HL-60/S4 treated with phorbol 12-myristate 13-acetate at 8.2 ng/mL for 4 days and 3 days (cell line): ENCODE results near the gene GGT1.
"Not testable (repeated sequence)": the region's sequence is repeated elsewhere in the genome, so short reads cannot be mapped to it uniquely, and the experiment has no call there.

Experiments used
- in situ Hi-C: fragments of 300-500 bp; cut with MboI; formaldehyde crosslinking; loops from 2 replicates; pipeline ENCODE4 v1.15.0; 2022; ENCODE audit warnings: low sequenced_read_pairs

Gene GGT1

DNA sequence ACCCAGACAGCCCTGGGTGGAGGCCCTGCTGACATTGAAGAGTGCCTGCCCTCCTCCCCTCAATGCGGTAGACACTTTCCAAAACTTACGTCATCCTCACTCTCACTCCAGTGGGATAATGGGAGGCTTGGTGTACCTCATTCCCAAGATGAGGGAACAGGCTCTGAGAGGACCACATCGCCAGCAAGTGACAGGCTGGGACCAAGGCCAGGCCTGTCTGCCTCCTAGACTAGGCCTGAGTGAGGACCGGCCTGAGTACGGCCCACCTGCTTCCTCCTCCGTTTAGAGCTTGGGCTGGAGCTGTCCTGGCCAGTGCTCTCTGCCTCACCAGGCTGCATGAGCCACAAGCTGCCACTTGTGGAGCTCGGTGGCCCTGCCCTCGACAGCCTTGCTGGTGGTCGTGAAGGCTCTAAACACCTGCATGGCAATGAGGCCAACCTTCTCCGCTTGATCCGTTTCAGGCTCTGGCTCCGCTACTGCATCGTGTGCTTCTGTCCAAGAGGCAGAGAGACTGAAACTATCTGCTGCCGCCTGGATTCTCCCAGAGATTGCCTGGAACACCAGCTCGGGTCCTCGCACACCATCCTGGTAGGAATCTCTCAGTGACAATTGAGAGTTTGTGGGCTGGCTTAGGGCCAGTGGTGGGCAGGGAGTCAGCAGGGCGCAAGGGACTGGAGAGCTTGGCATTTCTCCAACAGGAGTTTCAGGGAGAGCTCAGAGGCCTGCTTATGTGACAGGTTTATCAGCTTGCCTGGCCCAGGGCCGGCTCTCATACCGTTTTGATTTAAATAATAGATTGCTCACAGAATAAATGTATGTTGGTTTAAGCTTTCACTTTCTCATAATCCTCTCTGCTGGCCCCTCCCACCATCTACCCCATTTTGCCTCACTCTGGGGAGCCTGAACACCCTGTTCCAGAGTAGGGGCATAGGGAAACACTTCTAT is 19.5 kb upstream of the GGT1 start:
- in situ Hi-C loops: no loop called here

- in situ Hi-C loops: no loop called here
Observed at GRCh38 chr22:24584166-24584790, 18.7 kb upstream of the GGT1 start.

- in situ Hi-C loops: no loop called here
Observed at GRCh38 chr22:24584871-24585411, 18.1 kb upstream of the GGT1 start.

- in situ Hi-C loops: no loop called here
Observed at GRCh38 chr22:24585461-24585860, 17.5 kb upstream of the GGT1 start.

DNA sequence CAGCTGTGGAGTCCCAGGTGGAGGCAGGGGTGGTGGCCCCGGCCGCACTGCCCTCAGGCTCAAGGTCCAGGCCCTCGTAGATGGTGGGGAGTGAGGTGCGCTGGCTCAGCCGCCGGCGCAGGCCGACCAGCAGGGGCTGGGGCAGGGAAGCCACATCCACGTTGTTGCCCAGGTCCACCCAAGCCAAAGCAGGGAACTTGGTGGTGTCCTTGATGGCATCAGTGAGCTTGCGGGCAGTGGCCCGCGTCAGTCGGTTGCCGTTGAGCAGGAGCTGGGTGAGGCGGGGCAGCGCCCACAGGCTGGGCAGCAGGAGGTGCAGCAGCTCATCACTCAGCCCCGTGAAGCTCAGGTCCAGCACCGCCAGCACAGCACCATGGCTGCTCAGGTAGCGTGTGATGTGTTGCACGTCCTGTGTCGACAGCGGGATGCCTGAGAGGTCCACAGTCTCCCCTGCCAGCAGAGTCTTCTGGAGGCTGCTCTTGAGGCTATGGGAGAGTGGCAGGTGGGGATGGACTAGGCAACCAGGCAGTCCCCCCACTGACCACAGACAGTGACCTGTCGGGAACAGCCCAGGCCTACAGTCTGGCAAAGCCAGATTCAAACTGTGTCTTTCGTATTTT is 17.0 kb upstream of the GGT1 start:
- in situ Hi-C loops: no loop called here

- in situ Hi-C loops: no loop called here
Observed at GRCh38 chr22:24587251-24587650, 15.7 kb upstream of the GGT1 start.

GRCh38 chr22:24587948-24588347 is 15.0 kb upstream of the GGT1 start:
- in situ Hi-C loops: no loop called here

DNA sequence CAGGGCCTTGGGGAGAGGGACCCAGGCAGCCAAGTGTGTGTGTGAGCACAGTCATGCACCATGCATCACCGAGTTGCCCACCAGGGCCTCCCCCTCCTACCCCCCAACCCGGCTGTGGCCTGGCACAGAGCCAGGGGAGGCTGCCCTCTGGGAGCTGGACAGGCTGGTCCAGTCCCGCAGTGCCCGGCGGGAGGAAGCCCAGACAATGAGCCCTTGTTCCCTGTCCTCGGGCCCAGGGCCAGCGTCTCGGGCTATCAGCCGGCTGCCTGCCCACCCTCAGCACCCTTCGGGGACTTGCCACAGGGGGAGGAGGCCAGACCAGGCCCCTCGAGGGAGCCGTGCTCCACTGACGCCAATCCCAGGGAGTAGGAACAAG is 14.6 kb upstream of the GGT1 start:
- in situ Hi-C loops: no loop called here

DNA sequence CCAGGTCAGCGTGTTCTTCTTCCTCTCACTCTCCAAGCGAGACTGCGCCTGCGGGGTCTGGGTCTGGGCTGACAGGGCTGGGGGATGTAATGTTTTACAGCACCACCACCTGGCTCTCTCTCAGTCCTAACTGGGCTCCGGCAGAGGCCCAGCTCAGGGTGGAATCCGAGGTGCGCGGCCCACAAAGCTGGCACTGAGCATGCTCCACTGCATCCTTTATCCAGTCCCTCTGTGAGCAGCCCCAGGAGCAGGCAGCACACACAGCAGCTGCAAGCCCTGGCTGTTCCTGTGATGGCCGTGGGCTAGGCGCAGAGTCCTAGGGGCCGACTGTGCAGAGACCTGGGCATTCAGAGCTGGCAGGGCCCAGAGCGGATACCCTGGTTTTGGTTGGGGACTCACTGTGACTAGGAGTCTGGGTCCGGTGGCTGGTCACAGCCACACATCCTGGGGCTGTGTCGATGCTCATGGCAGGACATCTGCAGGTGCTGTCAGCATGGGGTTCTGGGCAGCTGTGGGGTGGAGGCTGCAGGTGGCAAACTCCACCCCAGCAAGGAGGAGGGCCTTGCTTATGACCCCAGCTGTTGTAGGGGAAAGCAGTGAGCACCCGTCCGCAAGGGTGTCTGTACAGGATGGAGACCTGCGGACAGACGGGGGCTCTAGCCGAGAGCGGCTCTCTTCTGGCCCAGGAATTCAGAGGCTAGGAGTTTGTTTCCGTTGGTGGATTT is 14.1 kb upstream of the GGT1 start:
- in situ Hi-C loops: no loop called here

- in situ Hi-C loops: no loop called here
Observed at GRCh38 chr22:24589518-24590030, 13.4 kb upstream of the GGT1 start.

GRCh38 chr22:24590596-24591173 is 12.3 kb upstream of the GGT1 start:
- in situ Hi-C loops: no loop called here

DNA sequence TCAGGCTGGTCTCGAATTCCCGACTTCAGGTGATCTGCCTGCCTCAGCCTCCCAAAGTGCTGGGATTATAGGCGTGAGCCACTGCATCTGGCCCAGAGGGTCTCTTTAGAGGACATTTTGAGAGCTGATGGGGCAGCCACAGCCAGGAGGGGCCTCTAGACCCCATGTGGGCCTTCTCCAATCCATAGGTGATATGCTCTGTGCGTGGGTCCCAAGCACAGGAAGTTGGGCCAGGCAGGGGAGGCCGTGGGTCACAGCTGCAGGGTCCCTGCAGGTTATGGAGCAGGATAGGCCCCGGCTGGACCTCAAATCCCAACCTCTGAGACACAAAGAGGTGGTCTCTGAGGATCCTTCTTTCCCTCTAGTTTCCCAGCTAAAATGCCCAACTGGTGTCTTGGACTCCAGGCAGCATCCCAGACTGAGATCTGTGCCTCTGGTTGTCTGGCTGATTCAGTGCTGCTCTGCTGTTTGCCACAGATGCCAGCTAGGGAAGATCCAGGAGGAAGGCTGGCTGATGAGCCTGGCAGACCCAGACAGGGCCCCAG is 11.6 kb upstream of the GGT1 start:
- in situ Hi-C loops: no loop called here

DNA sequence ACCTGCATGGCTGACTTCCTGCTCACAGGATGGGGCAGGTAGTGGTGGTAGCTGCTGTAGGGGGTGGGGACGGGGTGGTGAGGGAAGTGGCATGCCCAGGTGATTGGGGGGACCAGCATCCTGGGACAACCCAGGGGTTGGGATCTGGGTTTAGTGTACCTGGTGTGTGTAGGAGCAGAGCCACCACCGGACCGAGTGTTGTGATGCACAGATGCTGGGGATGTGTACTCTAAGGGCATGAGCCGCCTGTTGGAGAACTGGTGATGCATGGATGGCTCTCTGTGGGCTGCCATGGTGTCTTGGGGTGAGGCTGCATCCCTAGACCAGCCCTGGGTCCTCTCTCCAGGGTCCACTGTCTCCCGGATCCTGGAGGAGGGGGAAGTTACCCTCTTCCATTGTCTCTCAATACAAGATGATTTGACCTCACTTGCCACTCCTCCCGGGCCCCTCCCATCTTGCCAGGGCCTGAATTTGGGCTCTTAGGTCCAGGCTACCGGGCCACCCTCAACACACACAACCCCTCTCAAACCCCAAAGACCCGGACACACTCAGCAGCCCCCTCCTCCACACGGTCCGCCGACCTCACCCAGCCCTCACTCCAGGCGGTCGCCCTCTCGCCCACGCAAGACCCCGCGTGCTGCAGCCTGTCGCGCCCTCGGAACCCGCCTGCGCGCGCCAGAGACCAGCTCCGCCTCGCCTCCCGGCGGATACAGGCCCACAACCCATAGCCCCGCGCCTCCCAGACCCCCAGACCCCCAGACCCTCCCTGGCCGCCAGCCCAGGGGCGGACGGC is 10.7 kb upstream of the GGT1 start:
- in situ Hi-C loops: no loop called here

- in situ Hi-C loops: no loop called here
Observed at GRCh38 chr22:24592851-24593558, 10.0 kb upstream of the GGT1 start, which contains the start of gene LRRC75B. TSS of gene LRRC75B (minus strand) at chr22:24593073. CDS start at chr22:24593039, 34 bp downstream.

DNA sequence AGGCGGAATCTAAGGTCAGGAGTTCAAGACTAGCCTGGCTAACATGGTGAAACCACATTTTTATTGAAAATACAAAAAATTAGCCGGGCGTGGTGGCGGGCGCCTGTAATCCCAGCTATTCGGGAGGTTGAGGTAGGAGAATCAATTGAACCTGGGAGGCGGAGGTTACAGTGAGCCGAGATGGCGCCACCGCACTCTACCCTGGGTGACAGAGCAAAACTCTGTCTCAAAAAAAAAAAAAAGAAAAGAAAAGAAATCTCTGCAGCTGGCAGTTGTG is 9.5 kb upstream of the GGT1 start:
- in situ Hi-C loops: not testable (repeated sequence)

GRCh38 chr22:24593836-24594568 is 9.0 kb upstream of the GGT1 start:
- in situ Hi-C loops: no loop called here

DNA sequence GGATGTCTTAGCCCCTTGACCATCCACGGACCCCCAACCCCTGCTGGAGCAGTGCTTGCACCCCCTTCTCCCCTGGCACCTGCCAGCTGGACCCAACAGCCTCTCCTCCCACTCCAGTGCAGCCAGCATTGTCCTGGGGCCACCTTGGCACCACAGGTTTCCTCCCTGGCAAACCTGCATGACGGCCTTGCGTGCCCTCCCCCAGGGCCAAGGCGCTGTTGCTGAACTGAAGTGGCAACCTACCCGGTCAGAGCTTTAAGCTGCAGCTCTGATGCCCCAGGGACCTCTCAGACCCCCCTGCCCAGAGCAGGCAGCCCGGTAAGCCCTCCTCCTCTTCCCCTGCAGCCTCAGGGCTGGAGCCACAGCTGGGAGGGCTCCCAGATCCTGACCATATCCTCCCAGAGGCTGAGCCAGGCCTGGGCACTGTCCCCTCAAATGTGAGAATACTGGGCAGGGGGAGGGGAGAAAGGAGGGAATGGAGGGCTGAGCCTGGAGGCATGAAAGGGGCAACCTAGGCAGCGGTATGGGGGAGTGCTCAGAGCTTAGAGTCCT is 8.3 kb upstream of the GGT1 start:
- in situ Hi-C loops: no loop called here

DNA sequence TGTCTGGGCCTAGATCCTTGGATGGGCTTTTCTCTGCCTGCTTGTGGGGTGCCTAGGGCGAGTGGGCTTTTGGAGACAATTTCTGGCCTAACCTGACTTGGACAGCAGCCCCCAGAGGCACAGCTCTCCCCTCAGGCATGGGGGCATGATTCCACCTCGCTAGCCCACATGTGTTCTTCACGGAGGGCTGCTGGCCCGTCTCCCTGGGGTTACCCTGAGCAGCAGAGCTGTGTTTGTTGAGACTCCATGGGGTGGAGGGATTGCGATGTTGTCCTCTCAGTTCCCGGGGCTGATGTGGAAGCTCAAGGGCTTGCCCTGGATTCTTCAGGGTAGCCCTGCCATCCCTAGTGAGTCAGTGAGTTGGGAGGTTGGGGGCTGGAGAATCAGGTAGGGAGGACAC is 7.8 kb upstream of the GGT1 start:
- in situ Hi-C loops: no loop called here
